Mononuclear cell (primary cell): ENCODE measurements around the gene CYP4A22. TPM values are rescaled to one million over a fixed set of nuclear protein-coding genes. Genes with fewer than 3 reads are reported as not detected.
"Not testable (repeated sequence)": the region's sequence is repeated elsewhere in the genome, so short reads cannot be mapped to it uniquely, and the experiment has no call there.

Experiments used
- H3K27me3 ChIP-seq: 2 replicates; pipeline ENCODE4 v1.6.0; 2011; ENCODE audit warnings: low read length, control low read depth; ENCODE audit not compliant: insufficient read depth
- H3K4me1 ChIP-seq: 2 replicates; pipeline ENCODE4 v1.5.1; 2011; ENCODE audit warnings: mild to moderate bottlenecking, low read length, control low read depth; ENCODE audit not compliant: insufficient read depth
- H3K4me3 ChIP-seq: 2 replicates; pipeline ENCODE4 v1.5.1; 2011; ENCODE audit warnings: mild to moderate bottlenecking, low read length, moderate library complexity
- H3K9me3 ChIP-seq: 2 replicates; pipeline ENCODE4 v1.5.1; 2011; ENCODE audit warnings: low read depth, mild to moderate bottlenecking, control low read depth, low read length
- total RNA-seq: library from RNA; depleted of rRNA; stranded (reverse); fragments of >200 nt; gene quantifications from one replicate; pipeline ENCODE4 v1.2.3, GENCODE V29; 2012

The CYP4A22 gene
- total RNA-seq, result not detected

GRCh38 chr1:47137198-47137597, at the start of gene CYP4A22:
Gene CYP4A22 (plus strand): TSS chr1:47137441. CDS start chr1:47137486, 45 bp downstream.
- Histone ChIP-seq H3K27me3 (no peaks in the 10 kb centered on the region), H3K4me1 (no peaks in the 10 kb centered on the region), H3K9me3 (no peaks in the 10 kb centered on the region), H3K4me3 (no peak within 1 kb of the TSS)

GRCh38 chr1:47089356-47089755, 47.9 kb upstream of the CYP4A22 start:
- not testable (repeated sequence) for H3K4me1 ChIP-seq, H3K4me3 ChIP-seq, H3K27me3 ChIP-seq, H3K9me3 ChIP-seq

- not testable (repeated sequence) for H3K27me3 ChIP-seq, H3K4me1 ChIP-seq, H3K4me3 ChIP-seq, H3K9me3 ChIP-seq
These were observed 45.8 kb upstream of the CYP4A22 start for GRCh38 chr1:47091476-47091875.

GRCh38 chr1:47104816-47105215, 32.4 kb upstream of the CYP4A22 start:
- no peaks in the 10 kb centered on the region for H3K27me3 ChIP-seq
- H3K9me3 ChIP-seq, result peaks cover 7% of the 10 kb centered on the region
- H3K4me1 ChIP-seq, result no peaks in the 10 kb centered on the region
- H3K4me3 ChIP-seq, result no peak overlapping the region

- no peaks in the 10 kb centered on the region for H3K27me3 ChIP-seq
- no peaks in the 10 kb centered on the region for H3K4me1 ChIP-seq
- peaks cover 7% of the 10 kb centered on the region for H3K9me3 ChIP-seq
- no peak overlapping the region for H3K4me3 ChIP-seq
These were observed 30.4 kb upstream of the CYP4A22 start for GRCh38 chr1:47106792-47107191.

GRCh38 chr1:47107851-47108574, 29.2 kb upstream of the CYP4A22 start:
- not testable (repeated sequence) for H3K4me3 ChIP-seq, H3K27me3 ChIP-seq, H3K9me3 ChIP-seq, H3K4me1 ChIP-seq

- H3K4me1 ChIP-seq, H3K27me3 ChIP-seq, H3K9me3 ChIP-seq: not testable (repeated sequence)
These were observed 27.8 kb upstream of the CYP4A22 start for GRCh38 chr1:47109482-47109881.

GRCh38 chr1:47113178-47113577, 24.1 kb upstream of the CYP4A22 start:
- no peaks in the 10 kb centered on the region for H3K4me1 ChIP-seq
- H3K4me3 ChIP-seq, result no peak overlapping the region
- no peaks in the 10 kb centered on the region for H3K9me3 ChIP-seq
- H3K27me3 ChIP-seq, result no peaks in the 10 kb centered on the region

More at GRCh38 chr1:47109482-47109881, 27.8 kb upstream of the CYP4A22 start:
- H3K4me3 ChIP-seq, result not testable (repeated sequence)

- not testable (repeated sequence) for H3K9me3 ChIP-seq, H3K4me3 ChIP-seq, H3K4me1 ChIP-seq, H3K27me3 ChIP-seq
These were observed 16.2 kb upstream of the CYP4A22 start for GRCh38 chr1:47121039-47121438.

GRCh38 chr1:47124834-47125233, 12.4 kb upstream of the CYP4A22 start:
- not testable (repeated sequence) for H3K4me3 ChIP-seq, H3K27me3 ChIP-seq, H3K4me1 ChIP-seq, H3K9me3 ChIP-seq

- H3K27me3 ChIP-seq, H3K9me3 ChIP-seq, H3K4me3 ChIP-seq, H3K4me1 ChIP-seq: not testable (repeated sequence)
These were observed 10.2 kb upstream of the CYP4A22 start for GRCh38 chr1:47126997-47127396.

- H3K4me1 ChIP-seq, result no peaks in the 10 kb centered on the region
- no peaks in the 10 kb centered on the region for H3K9me3 ChIP-seq
- H3K27me3 ChIP-seq, result no peaks in the 10 kb centered on the region
- no peak overlapping the region for H3K4me3 ChIP-seq
These were observed 9.0 kb upstream of the CYP4A22 start for GRCh38 chr1:47128221-47128620.

GRCh38 chr1:47128854-47129253, 8.4 kb upstream of the CYP4A22 start:
- H3K4me3 ChIP-seq, H3K27me3 ChIP-seq, H3K4me1 ChIP-seq, H3K9me3 ChIP-seq: not testable (repeated sequence)

GRCh38 chr1:47129489-47130230, 7.6 kb upstream of the CYP4A22 start:
- not testable (repeated sequence) for H3K27me3 ChIP-seq, H3K4me3 ChIP-seq, H3K9me3 ChIP-seq, H3K4me1 ChIP-seq

- not testable (repeated sequence) for H3K9me3 ChIP-seq, H3K4me3 ChIP-seq, H3K4me1 ChIP-seq, H3K27me3 ChIP-seq
These were observed 4.6 kb upstream of the CYP4A22 start for GRCh38 chr1:47132665-47133064.
